A673 (cell line): ENCODE measurements around the gene RECK.
"Not testable (repeated sequence)": the region's sequence is repeated elsewhere in the genome, so short reads cannot be mapped to it uniquely, and the experiment has no call there.

Experiments
- CTCF ChIP-seq: fragments of 300-800, 200-600 bp; sonication (generic); conservative IDR thresholded peaks from 2 replicates; pipeline ENCODE4 v1.5.1; 2017; ENCODE audit warnings: low read depth, mild to moderate bottlenecking, antibody characterized with exemption, low read length, moderate library complexity, mixed read lengths
- EZH2 ChIP-seq: fragments of 200-600 bp; sonication (generic); IDR thresholded peaks from 2 replicates; pipeline ENCODE4 v1.6.1; 2017; ENCODE audit warnings: borderline replicate concordance, low read depth, mild to moderate bottlenecking, mixed read lengths, antibody characterized with exemption, low read length; ENCODE audit not compliant: poor library complexity, severe bottlenecking

- TF ChIP-seq CTCF, EZH2: not testable (repeated sequence)
Measured at GRCh38 chr9:36131666-36132065, 95.0 kb downstream of the RECK start.
